Activated CD4-positive, alpha-beta memory T cell treated with anti-CD3 and anti-CD28 coated beads, Interleukin-2, amount 10 ng/mL, durations not matched to agents 7 days and 5 days (primary cell): ENCODE data around the gene IP6K1. TPM values are rescaled to one million over a fixed set of nuclear protein-coding genes. Genes with fewer than 3 reads are reported as not detected.
"Not testable (repeated sequence)": the region's sequence is repeated elsewhere in the genome, so short reads cannot be mapped to it uniquely, and the experiment has no call there.

Experiments used
- CTCF ChIA-PET: fragments of 350-600 bp; sonication (Branson Sonifier 250); formaldehyde crosslinking; loops from one replicate; lab custom pipeline; 2021; ENCODE audit warnings: antibody characterized with exemption, inconsistent platforms; lab: Charles Lee
- POLR2A ChIA-PET: fragments of 350-600 bp; sonication (Branson Sonifier 250); formaldehyde crosslinking; loops from one replicate; lab custom pipeline; 2021; ENCODE audit warnings: antibody characterized with exemption; lab: Charles Lee
- DNase-seq: peaks from one replicate; pipeline ENCODE4 v3.0.0-alpha.2; 2020
- H3K27ac Mint-ChIP-seq: one replicate; pipeline ENCODE4 v1.8.0; 2021; ENCODE audit warnings: mild to moderate bottlenecking, mixed read lengths
- H3K27me3 Mint-ChIP-seq: one replicate; pipeline ENCODE4 v1.8.0; 2021; ENCODE audit warnings: mixed read lengths
- H3K36me3 Mint-ChIP-seq: one replicate; pipeline ENCODE4 v1.8.0; 2021; ENCODE audit warnings: low read depth, mixed read lengths
- H3K4me1 Mint-ChIP-seq: one replicate; pipeline ENCODE4 v1.8.0; 2021; ENCODE audit warnings: mixed read lengths
- H3K4me3 Mint-ChIP-seq: one replicate; pipeline ENCODE4 v1.8.0; 2021; ENCODE audit warnings: mild to moderate bottlenecking, mixed read lengths
- H3K9me3 Mint-ChIP-seq: one replicate; pipeline ENCODE4 v1.8.0; 2021; ENCODE audit warnings: mixed read lengths
- total RNA-seq, 2 experiments: library from RNA; stranded (reverse); gene quantifications; one replicate each; pipeline ENCODE4 v1.2.3, GENCODE V29; 2021

IP6K1 gene
- 10 to 100 TPM; 38.8 to 39.2 TPM for total RNA-seq

DNA sequence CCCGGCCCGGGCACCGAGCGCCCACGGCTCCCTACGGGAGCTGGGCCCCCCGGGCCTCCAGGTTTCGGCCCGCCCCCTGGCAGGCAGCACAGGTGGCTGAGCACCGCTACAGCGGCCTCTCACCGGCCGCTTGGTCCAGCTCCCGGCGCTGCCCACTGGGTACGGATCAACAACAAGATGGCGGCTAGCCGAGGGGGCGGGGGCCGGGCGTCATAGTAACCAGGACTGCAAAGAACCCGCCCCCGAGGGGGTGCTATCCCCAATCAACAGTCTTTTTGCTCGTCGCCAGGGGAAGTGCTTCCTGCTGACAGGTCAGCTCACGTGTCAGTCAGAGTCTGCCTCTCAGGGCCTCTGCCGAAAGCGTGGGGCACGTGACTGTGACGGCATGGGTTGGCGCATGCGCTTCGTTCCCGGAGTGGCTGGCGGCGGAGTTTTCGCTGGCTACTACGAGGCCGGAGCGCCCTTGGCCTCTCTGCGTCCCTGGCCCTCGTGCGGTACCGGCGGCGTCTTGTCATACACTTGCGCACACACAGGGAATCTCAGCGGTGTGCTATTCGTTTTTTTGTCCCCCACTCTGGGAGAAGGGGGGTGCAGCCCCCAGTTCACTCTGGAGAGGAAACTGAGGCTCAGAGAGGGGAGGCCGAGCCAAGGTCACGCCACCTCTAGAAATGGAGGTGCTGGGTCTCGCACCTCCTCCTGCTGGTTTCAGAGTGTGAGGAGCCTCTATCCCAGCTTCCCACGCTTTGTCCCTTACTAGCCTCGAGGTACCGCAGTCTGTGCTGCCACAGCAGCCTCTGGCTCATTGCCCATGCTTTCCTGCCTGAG is at the start of gene IP6K1:
Gene IP6K1, minus strand, starts transcription at position 186 of the 825 bp plus-strand sequence. CDS start 38,502 bp downstream, outside the sequence.
- peak within 1 kb of the TSS; percentile 92 for H3K27ac Mint-ChIP-seq
- peak; percentile 100 for DNase-seq
- peaks cover 10% of the 10 kb centered on the region for H3K36me3 Mint-ChIP-seq
- ChIA-PET POLR2A (interaction anchor here (0.6 to 2.7 kb wide), 22 partner anchors 8 to 303 kb away, joined by 3 to 17 read pairs (median 4); partner anchors contain the start of genes AMIGO3, GMPPB, INKA1 and RBM5), CTCF (interaction anchor here (0.8 to 3.6 kb wide), 3 partner anchors 16 to 247 kb away, joined by 3 to 22 read pairs (median 8); partner anchors contain the start of gene INKA1)
- H3K9me3 Mint-ChIP-seq = no peaks in the 10 kb centered on the region
- H3K4me1 Mint-ChIP-seq = peaks cover 33% of the 10 kb centered on the region
- H3K27me3 Mint-ChIP-seq = peaks cover 3% of the 10 kb centered on the region
- peak within 1 kb of the TSS; percentile 85 for H3K4me3 Mint-ChIP-seq

DNA sequence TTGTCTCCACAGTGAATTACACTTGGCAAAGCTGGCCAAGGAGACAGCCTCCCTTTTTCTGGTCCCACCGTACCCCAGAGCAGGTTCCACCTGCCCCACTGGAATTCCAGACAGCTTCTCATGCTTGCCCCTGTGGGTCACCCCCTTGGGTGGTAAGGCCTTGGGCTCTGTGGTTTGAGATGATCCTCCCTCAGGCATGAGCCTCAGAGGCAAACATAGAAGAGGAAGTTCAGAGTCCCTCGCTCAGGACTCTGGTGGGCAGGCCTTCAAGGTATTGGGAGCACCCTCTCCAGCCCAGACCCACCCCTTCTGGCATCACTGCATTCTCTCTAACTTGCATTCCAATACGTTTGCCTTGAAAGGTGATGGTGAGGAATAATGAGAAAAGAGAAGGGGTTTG is 45.0 kb upstream of the IP6K1 start:
- Mint-ChIP-seq H3K4me3 (no peak overlapping the region), H3K4me1 (no peaks in the 10 kb centered on the region), H3K36me3 (peaks cover 32% of the 10 kb centered on the region), H3K9me3 (no peaks in the 10 kb centered on the region), H3K27me3 (no peaks in the 10 kb centered on the region), H3K27ac (no peak overlapping the region)
- no peak for DNase-seq
- POLR2A ChIA-PET = interaction anchor here (1.0 kb wide), 1 partner anchor 28 kb away, joined by 4 read pairs; the partner anchor contains the start of gene INKA1
- CTCF ChIA-PET = interaction anchor here (0.7 kb wide), 1 partner anchor 27 kb away, joined by 3 read pairs; no protein-coding TSS in a partner anchor

DNA sequence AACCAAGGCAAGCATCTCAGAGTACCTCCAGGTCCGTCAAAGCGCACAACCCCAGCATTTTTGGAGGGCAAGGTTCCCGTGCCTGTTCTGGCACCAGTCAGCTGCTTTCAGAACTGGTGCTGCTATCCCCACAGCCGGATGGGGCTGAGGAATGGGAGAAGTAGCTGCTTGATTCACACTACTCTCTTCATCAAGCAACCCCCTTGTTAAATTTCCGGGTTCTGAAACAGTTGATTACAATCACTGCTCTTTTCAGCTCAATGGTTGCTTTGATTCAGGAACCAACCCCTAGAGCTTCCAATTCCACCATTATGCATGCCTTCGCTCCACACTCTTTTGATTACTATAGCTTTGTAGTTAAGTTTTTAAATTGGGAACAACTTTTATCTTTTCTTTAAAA is 39.7 kb upstream of the IP6K1 start:
- no peak for DNase-seq
- H3K27me3 Mint-ChIP-seq = no peaks in the 10 kb centered on the region
- H3K9me3 Mint-ChIP-seq = no peaks in the 10 kb centered on the region
- POLR2A ChIA-PET = interaction anchor here (0.7 kb wide), 1 partner anchor 13 kb away, joined by 3 read pairs; no protein-coding TSS in a partner anchor
- peaks cover 15% of the 10 kb centered on the region for H3K36me3 Mint-ChIP-seq
- H3K4me1 Mint-ChIP-seq = no peaks in the 10 kb centered on the region
- no peak overlapping the region for H3K27ac Mint-ChIP-seq
- no peak overlapping the region for H3K4me3 Mint-ChIP-seq
- CTCF ChIA-PET = interaction anchor here (0.7 to 2.8 kb wide), 3 partner anchors 13 to 23 kb away, joined by 3 to 19 read pairs (median 7); partner anchors contain the start of gene INKA1

DNA sequence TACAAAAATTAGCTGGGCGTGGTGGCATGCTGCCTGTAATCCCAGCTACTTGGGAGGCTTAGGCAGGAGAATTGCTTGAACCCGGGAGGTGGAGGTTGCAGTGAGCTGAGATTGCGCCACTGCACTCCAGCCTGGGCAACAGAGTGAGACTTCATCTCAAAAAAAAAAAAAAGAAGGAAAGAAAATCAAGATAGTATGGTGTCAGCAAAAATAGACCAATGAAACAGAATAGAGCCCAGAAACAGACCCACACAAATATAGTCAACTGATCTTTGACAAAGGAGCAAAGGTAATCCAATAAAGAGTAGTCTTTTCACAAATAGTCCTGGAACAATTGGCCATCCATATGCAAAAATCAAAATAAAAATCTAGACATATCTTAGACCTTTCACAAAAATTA is 36.8 kb upstream of the IP6K1 start:
- H3K27me3 Mint-ChIP-seq, H3K36me3 Mint-ChIP-seq, H3K4me3 Mint-ChIP-seq, H3K9me3 Mint-ChIP-seq, H3K27ac Mint-ChIP-seq, POLR2A ChIA-PET, H3K4me1 Mint-ChIP-seq, DNase-seq: not testable (repeated sequence)
- CTCF ChIA-PET = interaction anchor here (1.2 kb wide), 1 partner anchor 15 kb away, joined by 6 read pairs; no protein-coding TSS in a partner anchor

DNA sequence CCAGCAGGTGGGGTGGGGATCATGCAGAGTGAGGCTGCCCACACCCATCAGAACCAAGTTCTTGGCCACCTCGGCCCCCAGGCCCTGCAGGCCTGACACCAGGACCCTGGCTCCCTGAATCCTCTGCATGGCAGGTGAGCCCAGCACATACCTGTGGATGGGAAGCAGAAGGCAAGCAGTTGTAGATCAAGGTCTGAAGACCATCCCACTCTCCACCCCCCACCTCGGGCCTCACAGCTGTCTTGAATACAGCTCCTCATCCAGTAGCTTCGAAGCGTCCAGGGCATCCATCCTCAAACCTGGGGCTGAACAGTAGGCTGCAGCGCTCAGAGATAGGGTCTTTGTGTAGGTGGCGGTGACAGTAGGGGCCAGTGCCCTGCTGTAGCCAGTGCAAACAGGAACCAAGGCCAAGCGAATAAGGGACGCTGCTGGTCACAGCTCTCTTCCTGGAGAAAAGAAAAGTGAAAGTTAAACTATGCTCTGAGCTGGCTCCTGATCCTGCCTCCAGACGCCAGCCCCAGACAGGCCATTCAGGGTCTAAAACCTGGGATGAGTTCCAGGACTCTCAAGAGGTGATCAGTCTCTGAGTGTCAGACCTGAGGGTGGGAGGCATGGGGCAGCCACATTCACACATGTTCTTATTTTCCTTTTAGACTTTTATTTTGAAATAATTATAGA is 27.3 kb upstream of the IP6K1 start, which contains the start of gene UBA7:
Gene UBA7, minus strand, starts transcription at position 457 of the 678 bp plus-strand sequence. Its CDS starts 166 bp downstream, at position 291.
- peaks cover 31% of the 10 kb centered on the region for H3K4me1 Mint-ChIP-seq
- ChIA-PET CTCF (interaction anchor here (0.6 to 4.6 kb wide), 8 partner anchors 10 to 433 kb away, joined by 3 to 43 read pairs (median 4); partner anchors contain the start of genes CDHR4, INKA1 and TCTA), POLR2A (interaction anchor here (0.7 to 4.1 kb wide), 8 partner anchors 10 to 127 kb away, joined by 3 to 54 read pairs (median 4); partner anchors contain the start of genes INKA1, IP6K1, RBM6 and TRAIP)
- H3K9me3 Mint-ChIP-seq = no peaks in the 10 kb centered on the region
- peak; percentile 51 for DNase-seq
- no peaks in the 10 kb centered on the region for H3K27me3 Mint-ChIP-seq
- peak within 1 kb of the TSS; percentile 96 for H3K4me3 Mint-ChIP-seq
- peaks cover 29% of the 10 kb centered on the region for H3K36me3 Mint-ChIP-seq
- H3K27ac Mint-ChIP-seq = peak within 1 kb of the TSS; percentile 93

DNA sequence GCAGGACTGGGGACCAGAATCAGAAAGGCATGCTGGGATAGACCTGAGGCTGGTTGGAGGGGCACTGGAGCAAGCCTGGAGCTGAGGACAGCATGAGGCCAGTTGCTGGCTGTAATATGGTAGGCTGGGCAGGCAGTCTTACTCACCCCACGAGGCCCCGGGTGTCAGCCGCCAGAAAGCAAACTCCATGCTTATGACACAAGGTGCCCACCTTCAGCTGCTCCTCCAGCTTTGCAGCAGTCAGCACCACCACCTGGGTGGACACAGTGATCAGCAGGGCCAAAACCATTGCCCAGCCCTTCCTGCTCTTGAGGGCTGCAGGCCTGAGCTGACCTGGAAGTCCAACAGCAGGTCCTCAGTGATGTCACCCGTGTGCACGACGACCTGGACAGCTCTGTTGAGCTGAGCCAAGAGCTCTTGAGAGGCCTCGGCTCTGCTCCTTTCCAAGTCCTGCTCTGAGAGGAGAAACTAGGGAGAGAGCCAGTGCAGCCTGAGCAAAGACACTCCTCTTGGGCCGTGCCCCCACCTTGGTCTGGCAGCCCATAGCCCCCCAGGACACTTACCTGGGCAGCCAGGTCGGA is 26.7 kb upstream of the IP6K1 start:
- POLR2A ChIA-PET = interaction anchor here (0.7 to 4.1 kb wide), 9 partner anchors 9 to 127 kb away, joined by 3 to 54 read pairs (median 4); partner anchors contain the start of genes GMPPB, INKA1, IP6K1 and RBM6
- Mint-ChIP-seq H3K27ac (peak overlapping the region; percentile 93), H3K27me3 (no peaks in the 10 kb centered on the region), H3K4me1 (peaks cover 31% of the 10 kb centered on the region), H3K4me3 (peak overlapping the region; percentile 96), H3K9me3 (no peaks in the 10 kb centered on the region), H3K36me3 (peaks cover 34% of the 10 kb centered on the region)
- DNase-seq = no peak
- CTCF ChIA-PET = interaction anchor here (0.6 to 4.6 kb wide), 8 partner anchors 9 to 434 kb away, joined by 3 to 43 read pairs (median 4); partner anchors contain the start of genes CDHR4, INKA1 and TCTA

DNA sequence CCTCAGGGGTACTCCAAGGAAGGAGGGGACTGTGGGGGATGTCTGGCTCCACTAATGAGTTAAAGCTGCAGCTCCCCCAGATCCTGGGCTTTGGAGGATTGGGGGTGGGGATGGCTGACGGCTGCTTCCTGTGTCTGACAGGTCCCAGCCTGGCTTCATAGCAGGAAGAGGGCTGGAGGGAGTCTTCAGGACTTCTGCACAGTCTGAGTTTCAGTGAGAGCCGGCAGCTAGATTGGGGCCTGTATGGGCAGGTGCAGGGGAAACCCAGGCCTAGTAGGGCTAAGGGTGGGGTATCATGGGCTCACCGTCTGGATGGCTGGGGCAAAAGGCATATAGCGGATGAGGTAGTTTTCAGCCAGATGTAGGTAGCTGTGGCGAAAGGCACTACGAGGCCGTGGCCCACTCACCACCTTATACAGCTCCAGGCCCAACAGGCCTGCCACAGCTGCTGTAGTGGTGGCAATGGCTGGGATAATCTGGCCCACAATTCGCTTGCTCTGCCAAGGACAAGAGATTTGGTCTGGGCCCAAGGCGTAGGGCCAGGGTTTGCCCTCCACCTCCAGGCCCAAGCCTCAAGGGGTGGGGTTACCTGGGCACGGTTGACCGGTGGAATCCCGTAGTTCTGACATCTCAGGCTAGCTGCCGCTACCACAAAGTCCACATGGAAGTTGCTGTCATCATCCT is 21.2 kb upstream of the IP6K1 start:
- H3K4me1 Mint-ChIP-seq = peaks cover 46% of the 10 kb centered on the region
- H3K36me3 Mint-ChIP-seq = peaks cover 36% of the 10 kb centered on the region
- no peaks in the 10 kb centered on the region for H3K9me3 Mint-ChIP-seq
- POLR2A ChIA-PET = interaction anchor here (0.9 to 2.6 kb wide), 2 partner anchors 21 to 198 kb away, joined by 3 to 12 read pairs; partner anchors contain the start of gene IP6K1
- H3K27me3 Mint-ChIP-seq = peaks cover under 1% of the 10 kb centered on the region
- H3K27ac Mint-ChIP-seq = no peak overlapping the region
- DNase-seq = no peak
- H3K4me3 Mint-ChIP-seq = no peak overlapping the region
- CTCF ChIA-PET = no interaction called here

DNA sequence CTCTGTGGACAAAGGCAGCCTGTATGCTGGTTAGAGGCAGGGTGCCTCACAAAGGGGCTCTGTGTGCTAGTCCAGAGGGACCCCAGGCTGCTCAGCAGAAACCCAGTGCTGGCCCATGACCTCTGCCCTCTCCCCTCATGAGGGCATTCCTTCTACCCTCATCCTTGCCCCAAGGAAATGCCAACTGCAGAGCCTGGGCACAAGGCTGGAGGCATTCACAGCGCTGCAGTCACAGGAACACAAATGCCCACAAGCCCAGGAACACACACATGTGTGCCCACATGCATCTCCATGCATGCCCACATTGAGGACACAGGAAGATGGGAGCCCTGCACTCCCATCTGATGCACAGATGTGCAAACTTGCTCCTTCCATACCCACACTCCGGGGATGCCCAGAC is 20.5 kb upstream of the IP6K1 start:
- Mint-ChIP-seq H3K4me3 (no peak overlapping the region), H3K4me1 (peaks cover 47% of the 10 kb centered on the region), H3K27ac (no peak overlapping the region), H3K9me3 (no peaks in the 10 kb centered on the region), H3K36me3 (peaks cover 34% of the 10 kb centered on the region), H3K27me3 (peaks cover 6% of the 10 kb centered on the region)
- POLR2A ChIA-PET = interaction anchor here (0.7 to 2.6 kb wide), 5 partner anchors 10 to 199 kb away, joined by 3 to 12 read pairs (median 3); partner anchors contain the start of gene IP6K1
- DNase-seq = no peak
- CTCF ChIA-PET = no interaction called here

DNA sequence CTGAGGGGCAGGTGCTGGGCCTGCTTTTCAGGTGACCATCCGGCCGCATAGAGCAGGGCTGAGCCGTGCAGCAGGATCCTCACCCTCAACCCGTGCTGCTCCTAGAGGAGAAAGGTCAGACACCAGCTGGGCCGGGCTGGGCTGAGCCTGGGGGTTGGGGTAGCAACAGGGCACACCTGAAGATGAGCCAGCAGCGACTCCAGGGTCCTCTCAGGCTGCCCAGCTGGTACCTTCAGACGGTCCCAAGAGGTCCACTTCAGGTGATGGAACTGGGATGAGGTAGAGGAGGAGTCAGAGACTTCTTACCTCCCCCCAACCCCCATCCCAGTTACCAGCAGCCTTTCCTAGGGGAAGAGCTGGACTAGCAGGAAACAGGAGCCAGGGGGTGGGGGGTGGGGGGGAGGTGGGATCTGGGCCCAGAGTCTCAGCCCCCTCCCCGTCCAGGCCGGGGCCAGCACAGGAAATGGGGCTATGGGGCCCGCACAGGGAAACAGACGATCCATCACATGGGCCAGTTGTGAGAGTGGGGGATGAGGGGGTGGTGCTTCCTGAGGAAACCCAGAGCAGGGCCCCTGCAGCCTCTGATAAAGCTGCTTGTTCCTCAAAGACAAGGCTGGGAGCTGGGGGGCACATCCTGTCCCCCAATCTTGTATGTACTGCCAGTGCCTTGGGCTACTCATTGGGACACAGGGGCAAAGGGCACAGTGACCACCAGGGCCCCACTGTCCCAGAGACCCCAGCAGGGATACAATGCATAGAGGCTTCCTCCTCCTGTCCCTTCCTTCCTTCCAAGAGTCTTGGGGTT is 19.8 kb upstream of the IP6K1 start:
- Mint-ChIP-seq H3K27me3 (peaks cover 14% of the 10 kb centered on the region), H3K4me3 (no peak overlapping the region), H3K4me1 (peaks cover 43% of the 10 kb centered on the region), H3K36me3 (peaks cover 26% of the 10 kb centered on the region), H3K27ac (no peak overlapping the region), H3K9me3 (no peaks in the 10 kb centered on the region)
- POLR2A ChIA-PET = interaction anchor here (0.7 to 5.9 kb wide), 7 partner anchors 7 to 83 kb away, joined by 3 to 54 read pairs (median 4); partner anchors contain the start of genes IP6K1 and UBA7
- CTCF ChIA-PET = interaction anchor here (4.6 to 5.8 kb wide), 2 partner anchors 7 to 34 kb away, joined by 43 to 104 read pairs; partner anchors contain the start of gene UBA7
- no peak for DNase-seq

DNA sequence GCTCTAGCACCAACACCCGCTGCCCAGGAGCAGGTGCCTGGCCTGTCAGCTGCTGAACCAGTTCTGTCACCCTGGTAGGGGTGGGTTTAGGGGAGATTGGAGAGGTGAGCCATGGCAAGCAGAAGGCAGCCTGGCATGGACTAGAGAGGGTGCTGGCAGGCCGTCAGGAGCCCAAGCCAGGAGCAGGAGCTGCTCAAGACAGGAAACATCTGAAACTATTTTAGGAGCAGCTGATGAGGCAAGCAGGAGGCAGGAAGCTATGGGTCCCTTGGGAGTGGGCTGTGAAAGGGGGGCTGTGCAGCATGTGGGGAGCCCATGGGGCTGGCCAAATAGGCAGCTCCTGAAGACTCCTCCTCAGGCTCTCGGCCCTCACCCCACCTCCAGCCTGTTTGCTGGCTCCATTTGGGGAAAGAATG is 19.0 kb upstream of the IP6K1 start:
- ChIA-PET CTCF (interaction anchor here (0.9 to 5.8 kb wide), 3 partner anchors 8 to 100 kb away, joined by 3 to 104 read pairs (median 43); partner anchors contain the start of gene UBA7), POLR2A (interaction anchor here (1.0 to 5.9 kb wide), 5 partner anchors 8 to 82 kb away, joined by 4 to 54 read pairs (median 7); partner anchors contain the start of gene UBA7)
- H3K27me3 Mint-ChIP-seq = peaks cover 16% of the 10 kb centered on the region
- no peak overlapping the region for H3K4me3 Mint-ChIP-seq
- DNase-seq = no peak
- peaks cover 21% of the 10 kb centered on the region for H3K36me3 Mint-ChIP-seq
- no peaks in the 10 kb centered on the region for H3K9me3 Mint-ChIP-seq
- H3K4me1 Mint-ChIP-seq = peaks cover 39% of the 10 kb centered on the region
- H3K27ac Mint-ChIP-seq = no peak overlapping the region
